CD4-positive, CD25-positive, alpha-beta regulatory T cell (primary cell): ENCODE data around the gene RASGEF1C. TPM values are rescaled to one million over a fixed set of nuclear protein-coding genes. Genes with fewer than 3 reads are reported as not detected.
A peak's percentile ranks its signal among the peaks of the same experiment; 100 is the strongest.

Experiments used
- ATAC-seq, 2 donors: fragments of 150-1000 bp; cut with Tn5 transposase; one replicate each; pipeline ENCODE4 v1.10.0; 2021; ENCODE audit warnings: low read depth in 2 of 2, moderate number of reproducible peaks in 2 of 2, moderate library complexity in 1 of 2
- DNase-seq, 3 donors: peaks; one replicate each; pipeline versions ENCODE4 v3.0.0 to v3.0.0-alpha.2; 2012 to 2022; ENCODE audit warnings: mixed read lengths in 1 of 3
- H3K27ac ChIP-seq: one replicate; pipeline ENCODE4 v1.7.0; 2013; ENCODE audit warnings: mild to moderate bottlenecking, low read length; ENCODE audit not compliant: insufficient read depth, poor library complexity, severe bottlenecking
- H3K27me3 ChIP-seq: one replicate; pipeline ENCODE4 v1.7.0; 2013; ENCODE audit warnings: low read length; ENCODE audit not compliant: control insufficient read depth, insufficient read depth
- H3K36me3 ChIP-seq: one replicate; pipeline ENCODE4 v1.7.0; 2013; ENCODE audit warnings: mild to moderate bottlenecking, low read length, moderate library complexity; ENCODE audit not compliant: control insufficient read depth, insufficient read depth
- H3K4me1 ChIP-seq: 2 replicates; pipeline ENCODE4 v1.7.0; 2013; ENCODE audit warnings: mild to moderate bottlenecking, low read length; ENCODE audit not compliant: insufficient read depth, control insufficient read depth, poor library complexity, severe bottlenecking
- H3K4me3 ChIP-seq: one replicate; pipeline ENCODE4 v1.7.0; 2013; ENCODE audit warnings: low read depth, mild to moderate bottlenecking, low read length, moderate library complexity
- H3K9me3 ChIP-seq, 2 experiments: 1 replicate in 1 of 2; 2 replicates in 1 of 2; pipeline ENCODE4 v1.7.0; 2013; ENCODE audit warnings: low read length in 2 of 2, mild to moderate bottlenecking in 1 of 2, moderate library complexity in 1 of 2; ENCODE audit not compliant: control insufficient read depth in 2 of 2
- H3K27ac Mint-ChIP-seq, 3 donors: one replicate each; pipeline ENCODE4 v1.8.0; 2020 to 2022; ENCODE audit warnings: mild to moderate bottlenecking in 3 of 3, mixed read lengths in 3 of 3, moderate library complexity in 2 of 3
- H3K27me3 Mint-ChIP-seq: one replicate; pipeline ENCODE4 v1.8.0; 2022; ENCODE audit warnings: mild to moderate bottlenecking, mixed read lengths
- H3K36me3 Mint-ChIP-seq: one replicate; pipeline ENCODE4 v1.8.0; 2020; ENCODE audit warnings: mixed read lengths
- H3K4me1 Mint-ChIP-seq, 4 donors: one replicate each; pipeline ENCODE4 v1.8.0; 2020 to 2022; ENCODE audit warnings: mixed read lengths in 4 of 4, mild to moderate bottlenecking in 1 of 4
- H3K4me3 Mint-ChIP-seq, 4 donors: one replicate each; pipeline ENCODE4 v1.8.0; 2020 to 2022; ENCODE audit warnings: mild to moderate bottlenecking in 4 of 4, mixed read lengths in 4 of 4, moderate library complexity in 3 of 4
- H3K9me3 Mint-ChIP-seq, 7 donors: one replicate each; pipeline ENCODE4 v1.8.0; 2020 to 2022; ENCODE audit warnings: mixed read lengths in 7 of 7, mild to moderate bottlenecking in 3 of 7, moderate library complexity in 2 of 7
- polyA plus RNA-seq, 4 donors: library from polyadenylated mRNA; unstranded; fragments of 300-500 nt; fragmentation: Illumina TruSeq; gene quantifications; one replicate each; pipeline ENCODE4 v1.2.3, GENCODE V29; 2021
- total RNA-seq: library from RNA; stranded (reverse); gene quantifications from one replicate; pipeline ENCODE4 v1.2.3, GENCODE V29; 2022

The RASGEF1C gene
- total and polyA plus RNA-seq, 5 donors from 2014 or later, result not detected

GRCh38 chr5:180135128-180135955 lies 73.7 kb downstream of the RASGEF1C start:
- Mint-ChIP-seq H3K9me3 (no peaks in the 10 kb centered on the region), H3K27me3 (no peaks in the 10 kb centered on the region), H3K27ac (no peak overlapping the region), H3K4me1 (peaks cover 0 to 3% (median 0%) of the 10 kb centered on the region in 4 donors), H3K36me3 (no peaks in the 10 kb centered on the region), H3K4me3 (no peak overlapping the region)
- Histone ChIP-seq H3K27me3 (no peaks in the 10 kb centered on the region), H3K9me3 (no peaks in the 10 kb centered on the region), H3K27ac (no peak overlapping the region), H3K36me3 (no peaks in the 10 kb centered on the region), H3K4me1 (no peaks in the 10 kb centered on the region), H3K4me3 (no peak overlapping the region)
- DNase-seq (peak in 1 of 3 donors; percentile 10), ATAC-seq (peak in 1 of 2 donors; percentile 10)

DNA sequence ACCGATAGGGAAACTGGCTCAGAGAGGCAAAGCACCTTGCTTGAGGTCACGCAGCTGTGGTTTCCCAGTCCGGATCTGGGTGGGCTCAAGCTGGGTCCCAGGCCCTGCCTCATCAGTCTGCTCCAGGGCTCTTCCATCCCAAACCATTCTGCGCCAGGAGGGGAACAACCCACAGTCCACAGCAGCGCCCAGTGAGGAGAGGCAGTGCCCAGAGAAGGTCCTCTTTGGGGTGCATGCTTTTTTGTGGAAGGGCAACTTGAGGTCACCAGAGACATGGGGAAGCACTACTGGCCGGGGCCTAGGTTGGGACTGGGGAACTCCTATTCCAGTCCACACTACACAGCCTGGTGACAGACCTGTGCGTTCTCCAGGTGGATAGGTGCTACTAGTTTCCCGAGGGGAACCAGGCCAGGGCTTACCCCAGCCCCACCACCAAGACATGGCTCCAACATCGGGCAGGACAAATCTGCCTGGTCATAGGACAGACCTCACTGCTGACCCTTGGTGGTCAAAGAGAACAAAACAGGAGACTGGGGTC lies 75.0 kb downstream of the RASGEF1C start:
- Histone ChIP-seq H3K27ac (no peak overlapping the region), H3K27me3 (no peaks in the 10 kb centered on the region), H3K36me3 (no peaks in the 10 kb centered on the region), H3K4me3 (no peak overlapping the region), H3K9me3 (no peaks in the 10 kb centered on the region), H3K4me1 (no peaks in the 10 kb centered on the region)
- DNase-seq (no peak), ATAC-seq (no peak)
- H3K4me3 Mint-ChIP-seq, result no peak overlapping the region
- no peak overlapping the region for H3K27ac Mint-ChIP-seq
- no peaks in the 10 kb centered on the region for H3K36me3 Mint-ChIP-seq
- no peaks in the 10 kb centered on the region for H3K9me3 Mint-ChIP-seq
- H3K4me1 Mint-ChIP-seq, result peaks cover 0 to 3% (median 0%) of the 10 kb centered on the region in 4 donors
- H3K27me3 Mint-ChIP-seq, result no peaks in the 10 kb centered on the region

DNA sequence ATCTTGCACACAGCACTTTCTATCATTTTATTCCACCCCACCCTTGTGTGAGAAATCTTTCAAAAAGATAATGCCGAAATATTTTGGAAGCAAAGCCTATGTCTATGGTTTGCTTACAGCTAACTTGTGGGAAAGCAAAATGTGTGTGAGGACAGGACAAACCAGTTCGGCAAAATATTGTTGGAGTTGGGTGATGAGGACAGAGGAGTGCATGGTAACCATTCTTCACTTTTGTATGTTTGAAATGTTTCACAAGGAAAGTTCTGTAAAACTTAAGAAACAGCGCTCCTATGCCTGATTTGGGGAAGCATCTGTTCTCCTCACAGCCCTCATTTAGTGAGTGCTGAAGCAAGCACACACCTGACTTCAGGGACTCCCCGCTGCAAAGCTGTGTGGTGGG lies 75.5 kb downstream of the RASGEF1C start:
- H3K27me3 Mint-ChIP-seq, result no peaks in the 10 kb centered on the region
- no peaks in the 10 kb centered on the region for H3K36me3 ChIP-seq
- no peak overlapping the region for H3K4me3 Mint-ChIP-seq
- H3K9me3 ChIP-seq, result no peaks in the 10 kb centered on the region
- no peaks in the 10 kb centered on the region for H3K36me3 Mint-ChIP-seq
- no peaks in the 10 kb centered on the region for H3K4me1 ChIP-seq
- no peaks in the 10 kb centered on the region for H3K9me3 Mint-ChIP-seq
- DNase-seq (no peak), ATAC-seq (no peak)
- no peak overlapping the region for H3K4me3 ChIP-seq
- peaks cover 0 to 3% (median 0%) of the 10 kb centered on the region in 4 donors for H3K4me1 Mint-ChIP-seq
- no peak overlapping the region for H3K27ac ChIP-seq
- no peaks in the 10 kb centered on the region for H3K27me3 ChIP-seq
- H3K27ac Mint-ChIP-seq, result no peak overlapping the region

DNA sequence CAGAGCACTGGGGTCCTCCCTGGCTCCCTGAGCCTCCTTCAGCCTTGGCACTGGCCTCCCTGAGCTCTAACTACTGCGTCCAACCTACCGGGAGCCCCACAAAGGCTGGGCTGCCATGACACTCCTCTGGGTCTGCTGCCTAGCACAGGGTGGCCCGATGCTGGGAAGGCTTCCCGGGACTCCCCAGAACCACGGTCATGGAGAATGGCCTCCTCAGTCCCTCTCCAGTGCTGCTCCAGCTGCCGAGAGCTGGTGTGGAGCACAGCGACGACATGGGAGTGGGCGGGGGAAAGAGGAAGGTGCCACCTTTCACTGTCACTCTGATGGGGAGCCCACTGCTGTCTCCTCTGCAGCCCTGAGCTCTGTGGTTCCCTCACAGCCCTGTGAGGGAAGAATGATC lies 76.0 kb downstream of the RASGEF1C start:
- no peaks in the 10 kb centered on the region for H3K36me3 Mint-ChIP-seq
- Histone ChIP-seq H3K9me3 (no peaks in the 10 kb centered on the region), H3K27ac (no peak overlapping the region), H3K27me3 (no peaks in the 10 kb centered on the region), H3K4me1 (no peaks in the 10 kb centered on the region), H3K36me3 (no peaks in the 10 kb centered on the region), H3K4me3 (no peak overlapping the region)
- H3K9me3 Mint-ChIP-seq, result no peaks in the 10 kb centered on the region
- no peak for ATAC-seq
- H3K4me1 Mint-ChIP-seq, result peaks cover 0 to 3% (median 0%) of the 10 kb centered on the region in 4 donors
- H3K4me3 Mint-ChIP-seq, result no peak overlapping the region
- no peak for DNase-seq
- peaks cover 4% of the 10 kb centered on the region for H3K27me3 Mint-ChIP-seq
- no peak overlapping the region for H3K27ac Mint-ChIP-seq

DNA sequence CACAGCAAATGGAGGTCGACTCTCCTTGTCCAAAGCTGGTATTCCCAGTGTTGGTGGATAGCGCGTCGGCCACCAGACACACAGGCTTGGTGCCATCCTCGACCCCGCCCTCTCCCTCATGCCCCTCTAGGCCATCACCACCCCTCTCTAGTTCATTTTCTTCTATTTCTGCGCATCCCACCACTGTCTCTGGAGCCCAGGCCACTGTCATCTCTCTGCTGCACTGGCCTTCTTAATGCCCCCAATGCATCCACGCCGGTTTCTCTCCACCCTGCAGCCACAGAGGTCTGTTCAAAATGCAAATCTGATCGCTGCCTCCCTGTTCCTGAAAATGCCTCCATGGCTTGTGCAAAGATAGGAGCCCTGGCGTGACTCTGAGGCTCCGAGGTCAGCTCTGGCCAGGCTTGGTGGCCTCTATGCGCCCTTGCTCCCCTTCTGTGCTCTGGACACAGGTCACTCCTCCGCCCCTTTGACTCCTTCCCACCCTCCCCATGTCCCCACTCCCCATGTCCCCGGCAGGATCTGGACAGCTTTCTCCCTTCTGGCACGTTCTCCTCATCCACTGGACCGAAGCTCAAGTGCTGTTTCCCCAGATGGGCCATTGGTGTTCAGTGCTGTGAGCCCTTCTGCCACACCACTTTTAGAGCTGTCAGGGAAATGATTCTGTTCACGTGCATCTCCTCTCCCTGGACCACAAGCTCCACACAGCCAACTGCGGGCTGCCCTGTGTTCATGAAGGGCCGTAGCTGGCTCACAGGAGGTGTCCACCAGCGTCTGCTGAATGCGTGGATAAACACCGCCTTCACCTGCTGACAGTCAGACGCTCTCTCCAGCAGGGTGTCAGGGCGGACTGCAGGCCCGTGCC lies 77.9 kb downstream of the RASGEF1C start:
- H3K27me3 ChIP-seq, result no peaks in the 10 kb centered on the region
- H3K27me3 Mint-ChIP-seq, result peaks cover 8% of the 10 kb centered on the region
- no peaks in the 10 kb centered on the region for H3K9me3 ChIP-seq
- no peak overlapping the region for H3K27ac Mint-ChIP-seq
- no peaks in the 10 kb centered on the region for H3K36me3 Mint-ChIP-seq
- H3K27ac ChIP-seq, result no peak overlapping the region
- no peaks in the 10 kb centered on the region for H3K36me3 ChIP-seq
- no peak overlapping the region for H3K4me3 Mint-ChIP-seq
- H3K9me3 Mint-ChIP-seq, result no peaks in the 10 kb centered on the region
- peaks cover 0 to 3% (median 0%) of the 10 kb centered on the region in 4 donors for H3K4me1 Mint-ChIP-seq
- H3K4me3 ChIP-seq, result no peak overlapping the region
- DNase-seq (no peak), ATAC-seq (no peak)
- H3K4me1 ChIP-seq, result no peaks in the 10 kb centered on the region

DNA sequence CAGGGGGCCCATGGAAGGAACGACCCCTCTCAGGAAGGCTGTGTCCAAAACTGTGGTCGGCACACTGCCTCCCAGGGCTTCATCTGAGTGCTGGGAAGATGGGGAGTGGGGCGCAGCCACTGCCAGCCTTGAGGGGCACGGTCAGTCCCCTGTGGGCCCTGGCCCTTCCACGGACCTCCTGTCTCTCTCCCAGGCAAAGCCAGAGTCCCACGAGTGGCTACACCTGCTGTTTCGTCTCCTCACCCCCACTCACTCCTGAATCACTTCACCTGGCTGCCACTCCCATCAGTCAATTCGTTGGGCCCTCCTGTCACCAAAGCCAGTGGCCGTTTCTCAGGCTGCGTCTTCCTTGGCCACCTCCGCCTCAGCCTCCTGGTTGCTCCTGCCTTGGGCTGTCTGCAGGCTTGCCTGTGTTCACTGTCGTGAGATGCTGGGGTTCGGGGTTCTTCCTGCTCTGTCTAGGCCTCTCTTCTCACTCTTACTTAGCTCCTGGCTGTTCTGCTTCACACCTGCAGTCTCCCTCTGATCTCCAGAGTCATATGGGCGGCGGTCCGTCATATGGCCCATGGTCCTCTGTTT lies 78.6 kb downstream of the RASGEF1C start:
- H3K27me3 Mint-ChIP-seq, result peaks cover 11% of the 10 kb centered on the region
- DNase-seq (no peak), ATAC-seq (no peak)
- H3K9me3 Mint-ChIP-seq, result no peaks in the 10 kb centered on the region
- H3K9me3 ChIP-seq, result no peaks in the 10 kb centered on the region
- no peak overlapping the region for H3K27ac ChIP-seq
- H3K4me1 ChIP-seq, result no peaks in the 10 kb centered on the region
- H3K4me1 Mint-ChIP-seq, result peaks cover 0 to 2% (median 0%) of the 10 kb centered on the region in 4 donors
- no peak overlapping the region for H3K27ac Mint-ChIP-seq
- no peaks in the 10 kb centered on the region for H3K36me3 Mint-ChIP-seq
- H3K27me3 ChIP-seq, result no peaks in the 10 kb centered on the region
- no peak overlapping the region for H3K4me3 Mint-ChIP-seq
- no peaks in the 10 kb centered on the region for H3K36me3 ChIP-seq
- no peak overlapping the region for H3K4me3 ChIP-seq

DNA sequence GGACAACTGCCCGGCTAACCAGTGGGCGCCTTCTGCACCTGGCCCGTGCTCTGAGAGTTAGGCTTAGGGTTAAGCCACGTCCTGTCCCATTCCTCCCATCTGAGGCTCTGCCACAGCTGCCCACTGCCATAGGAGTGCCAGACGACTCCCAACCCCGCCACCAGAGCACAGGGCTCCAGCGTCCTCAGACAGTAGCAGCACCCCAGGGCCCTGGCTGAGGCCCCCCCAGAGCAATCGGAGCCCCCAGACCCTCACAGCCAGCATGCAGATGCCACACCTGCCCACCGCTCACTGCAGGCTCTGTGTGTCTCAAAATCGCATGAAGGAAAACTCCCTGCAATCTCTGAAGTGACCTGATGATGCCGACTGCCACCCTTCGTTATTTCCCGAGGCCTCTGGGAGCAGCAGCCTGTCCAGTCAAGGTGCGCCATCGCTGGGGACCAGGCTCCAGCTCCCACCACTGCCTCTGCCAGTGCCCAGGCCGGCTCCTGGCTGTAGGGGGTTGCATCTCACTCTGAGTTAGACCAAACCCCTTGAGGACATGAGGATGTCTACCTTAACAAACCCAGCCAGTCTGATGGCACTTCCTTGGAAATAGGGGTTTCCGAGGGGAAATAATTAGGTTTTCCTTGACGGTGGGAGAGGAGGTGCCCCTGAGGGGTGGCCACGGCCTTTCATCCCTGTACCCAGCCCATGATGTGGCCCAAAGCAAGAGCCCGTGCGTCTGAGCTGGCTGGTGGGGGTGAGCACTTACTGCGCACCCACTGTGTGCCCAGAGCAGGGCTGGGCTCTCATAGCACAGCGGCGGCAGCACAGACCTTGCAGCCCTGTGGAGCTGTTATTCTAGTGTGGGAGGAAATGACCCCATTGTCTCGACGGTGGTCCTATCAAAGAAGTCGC lies 79.5 kb downstream of the RASGEF1C start:
- no peak overlapping the region for H3K27ac ChIP-seq
- Mint-ChIP-seq H3K27me3 (peaks cover 11% of the 10 kb centered on the region), H3K4me3 (no peak overlapping the region), H3K9me3 (no peaks in the 10 kb centered on the region), H3K36me3 (no peaks in the 10 kb centered on the region), H3K27ac (peak overlapping the region in 1 of 3 donors; percentile 63), H3K4me1 (no peaks in the 10 kb centered on the region)
- H3K27me3 ChIP-seq, result no peaks in the 10 kb centered on the region
- H3K4me1 ChIP-seq, result no peaks in the 10 kb centered on the region
- no peak overlapping the region for H3K4me3 ChIP-seq
- H3K9me3 ChIP-seq, result no peaks in the 10 kb centered on the region
- ATAC-seq (no peak), DNase-seq (no peak)
- H3K36me3 ChIP-seq, result no peaks in the 10 kb centered on the region
